NCI-H128 (cell line): ENCODE results near the gene ERRFI1.
A peak's percentile ranks its signal among the peaks of the same experiment; 100 is the strongest.

Experiments used
- DNase-seq: peaks from one replicate; lab custom pipeline; 2025; ENCODE audit not compliant: unreplicated experiment; lab: John Stamatoyannopoulos, UW

The ERRFI1 gene

DNA sequence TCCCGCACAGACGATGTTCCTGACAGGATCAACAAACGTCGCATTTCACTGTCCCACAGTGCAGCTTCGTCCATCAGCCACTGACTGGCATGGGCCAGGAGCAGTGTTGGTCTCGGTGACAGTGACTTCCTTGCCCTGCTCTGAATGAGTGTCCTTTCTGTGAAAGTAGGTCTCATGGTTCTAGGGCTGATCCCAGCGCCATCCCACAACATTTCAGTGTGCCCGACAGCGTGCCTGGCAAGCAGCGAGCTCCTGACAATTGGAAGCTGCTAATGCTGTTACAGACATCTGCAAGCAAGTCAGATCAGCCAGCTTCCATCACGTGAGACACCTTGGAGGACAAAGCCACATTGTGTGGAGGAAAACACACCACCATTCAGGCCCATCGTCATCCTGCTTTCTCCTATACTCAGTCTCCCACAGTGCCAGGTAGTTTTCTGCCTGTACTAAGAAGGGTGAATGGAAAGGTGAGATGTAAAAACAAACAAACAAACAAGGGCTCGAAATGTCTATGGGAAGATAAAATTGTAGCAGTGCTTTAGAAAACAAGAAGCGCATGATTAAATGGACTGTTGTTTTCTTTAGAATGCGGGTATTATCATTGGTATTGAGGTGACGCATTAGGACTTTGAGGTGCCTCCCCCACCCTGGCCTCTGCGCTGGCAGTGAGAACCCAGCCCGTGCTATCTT is 21.9 kb downstream of the ERRFI1 start:
- no peak for DNase-seq

DNA sequence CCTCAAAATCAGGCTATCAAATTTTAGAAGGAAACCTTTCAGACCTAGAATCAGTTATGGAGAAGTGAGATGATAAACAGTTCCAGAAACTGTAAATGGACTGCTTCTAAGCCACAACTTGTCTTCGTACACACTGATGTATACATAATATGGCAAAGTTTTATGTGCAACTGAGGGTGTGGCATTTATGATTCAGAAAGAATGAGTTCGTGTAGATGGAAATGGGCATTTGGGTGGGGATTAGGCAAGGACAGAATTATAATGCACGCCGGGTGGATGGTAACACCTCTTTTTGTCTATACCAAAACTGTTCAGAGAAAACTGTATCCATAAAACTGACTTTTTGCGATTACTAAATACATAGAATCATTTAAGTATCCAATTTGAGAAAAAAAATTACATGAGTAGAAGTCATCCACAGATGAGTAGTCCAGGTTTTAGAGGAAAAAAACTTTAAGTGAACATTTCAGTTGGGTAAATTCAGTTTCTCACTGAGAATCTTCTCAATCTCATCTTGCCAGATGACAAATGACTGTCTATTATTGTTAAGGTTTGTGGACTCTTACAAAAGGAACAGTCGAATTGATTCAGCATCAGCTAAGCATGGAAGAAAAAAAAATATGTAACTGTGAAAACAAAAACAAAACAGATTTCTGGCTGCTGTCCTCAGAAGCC is 22.5 kb downstream of the ERRFI1 start:
- no peak for DNase-seq

DNA sequence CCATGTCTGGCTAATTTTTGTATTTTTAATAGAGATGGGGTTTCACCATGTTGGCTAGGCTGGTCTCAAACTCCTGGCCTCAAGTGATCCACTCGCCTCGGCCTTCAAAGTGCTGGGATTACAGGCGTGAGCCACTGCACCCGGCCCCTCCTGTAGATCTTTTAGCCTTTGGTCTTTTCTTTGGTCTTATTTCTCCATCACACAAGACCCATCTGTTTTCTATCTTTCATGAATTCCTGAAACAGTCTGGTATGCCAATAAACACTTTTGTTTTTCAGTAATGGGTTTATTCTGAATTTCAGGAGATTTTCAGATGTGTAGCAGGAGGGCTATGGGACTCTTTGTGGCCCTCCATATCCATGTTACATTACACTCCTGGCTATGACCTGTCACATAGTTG is 23.2 kb downstream of the ERRFI1 start:
- no peak for DNase-seq

DNA sequence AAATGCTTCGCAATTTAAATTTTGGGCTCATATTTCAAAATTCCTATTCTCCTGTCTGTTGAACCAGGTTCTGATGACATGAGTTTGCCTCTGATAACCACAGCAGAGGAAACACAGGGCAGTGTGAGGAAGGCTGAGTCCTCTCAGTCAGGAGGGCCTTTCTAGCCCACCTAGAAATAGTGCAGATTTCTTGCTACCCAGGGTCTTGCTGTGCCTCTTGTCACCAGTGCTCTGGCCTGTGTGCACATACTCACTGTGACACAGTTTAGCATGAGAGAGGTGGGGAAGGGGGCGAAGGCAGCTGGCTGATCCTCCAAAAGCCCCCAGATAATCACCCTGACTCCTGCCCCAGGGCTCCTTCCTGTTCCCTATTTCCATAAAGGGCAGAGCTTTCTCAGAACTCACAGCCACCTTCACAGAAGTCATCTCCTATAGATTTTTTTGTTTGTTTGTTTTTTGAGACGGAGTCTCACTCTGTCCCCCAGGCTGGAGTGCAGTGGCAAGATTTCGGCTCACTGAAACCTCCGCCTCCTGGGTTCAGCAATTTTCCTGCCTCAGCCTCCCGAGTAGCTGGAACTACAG is 23.7 kb downstream of the ERRFI1 start:
- no peak for DNase-seq

DNA sequence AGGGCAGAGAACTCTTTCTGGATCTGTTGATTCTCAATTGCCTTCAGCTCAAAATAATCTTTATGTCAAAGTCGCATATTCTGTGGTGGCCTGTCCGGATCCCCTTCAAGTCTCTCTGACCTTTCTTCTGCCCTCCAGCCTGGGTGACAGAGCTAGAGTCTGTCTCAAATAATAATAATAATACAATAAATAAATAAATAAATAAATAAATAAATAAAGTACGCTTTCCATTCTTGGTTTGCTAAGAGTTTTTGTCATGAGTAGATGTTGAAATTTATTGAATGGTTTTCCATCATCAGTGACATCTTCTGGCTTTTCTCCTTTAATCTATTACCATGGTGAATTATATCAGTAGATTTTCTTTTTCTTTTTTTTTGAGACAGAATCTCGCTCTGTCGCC is 30.7 kb downstream of the ERRFI1 start:
- DNase-seq = no peak

DNA sequence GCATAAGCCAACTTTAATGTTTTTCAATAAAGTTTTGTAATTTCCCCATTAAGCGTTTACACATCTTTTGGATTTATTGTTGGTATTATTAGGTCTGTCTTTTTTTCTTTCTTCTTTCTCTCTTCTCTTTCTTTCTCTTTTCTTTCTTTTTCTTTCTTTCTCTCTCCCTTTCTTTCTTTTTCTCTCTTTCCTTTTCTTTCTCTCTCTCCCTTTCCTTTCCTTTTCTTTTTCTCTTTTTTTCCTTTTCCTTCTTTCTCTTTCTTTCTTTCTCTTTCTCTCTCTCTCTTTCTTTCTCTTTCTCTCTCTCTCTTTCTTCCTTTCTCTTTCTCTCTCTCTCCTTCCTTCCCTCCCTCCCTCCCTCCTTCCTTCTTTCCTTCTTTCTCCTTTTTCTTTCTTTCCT is 31.3 kb downstream of the ERRFI1 start:
- no peak for DNase-seq

DNA sequence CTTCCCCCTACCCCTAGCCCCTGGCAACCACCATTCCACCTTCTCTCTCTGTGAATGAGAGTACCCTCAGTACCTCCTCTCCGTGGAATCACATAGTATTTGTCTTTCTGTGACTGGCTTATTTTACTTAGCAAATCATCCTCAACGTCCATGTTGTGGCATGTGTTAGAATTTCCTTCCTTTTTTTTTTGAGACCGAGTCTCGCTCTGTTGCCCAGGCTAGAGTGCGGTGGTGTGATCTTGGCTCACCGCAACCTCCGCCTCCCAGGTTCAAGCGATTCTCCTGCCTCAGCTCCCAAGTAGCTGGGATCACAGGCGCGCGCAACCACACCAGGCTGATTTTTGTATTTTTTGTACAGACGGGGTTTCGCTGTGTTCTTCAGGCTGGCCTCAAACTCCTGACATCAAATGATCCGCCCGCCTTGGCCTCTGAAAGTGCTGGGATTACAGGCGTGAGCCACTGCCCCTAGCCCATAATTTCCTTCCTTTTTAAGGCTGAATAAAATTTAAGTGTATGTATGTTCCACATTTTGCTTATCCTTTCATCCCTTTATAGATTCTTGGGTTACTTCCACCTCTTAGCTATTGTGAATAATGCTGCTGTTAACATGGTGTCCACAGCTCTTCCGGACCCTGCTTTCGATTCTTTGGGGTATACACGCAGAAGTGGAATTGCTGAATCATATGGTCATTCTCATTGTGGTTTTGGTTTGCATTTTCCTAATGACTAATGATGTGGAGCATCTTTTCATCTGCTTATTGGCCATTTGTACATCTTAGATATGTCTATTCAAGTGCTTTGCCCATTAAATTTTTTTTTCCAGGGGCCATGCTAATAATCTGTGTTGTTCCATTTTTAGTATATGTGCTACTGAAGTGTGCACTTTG is 32.3 kb downstream of the ERRFI1 start:
- DNase-seq = no peak

DNA sequence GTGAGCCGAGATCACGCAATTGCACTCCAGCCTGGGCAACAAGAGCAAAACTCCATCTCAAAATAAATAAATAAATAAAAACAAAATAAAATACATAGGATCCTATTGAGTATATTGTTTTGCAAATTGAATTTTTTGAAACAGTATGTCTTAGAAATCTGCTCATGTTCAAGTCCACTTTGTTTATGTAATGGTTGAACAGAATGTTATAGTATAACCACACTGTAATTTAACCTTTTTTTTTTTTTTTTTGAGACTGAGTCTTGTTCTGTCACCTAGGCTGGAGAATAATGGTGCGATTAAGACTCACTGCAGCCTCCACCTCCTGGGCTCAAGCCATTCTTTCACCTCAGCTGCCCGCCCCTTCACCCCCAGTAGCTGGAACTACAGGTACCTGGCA is 33.2 kb downstream of the ERRFI1 start:
- no peak for DNase-seq

DNA sequence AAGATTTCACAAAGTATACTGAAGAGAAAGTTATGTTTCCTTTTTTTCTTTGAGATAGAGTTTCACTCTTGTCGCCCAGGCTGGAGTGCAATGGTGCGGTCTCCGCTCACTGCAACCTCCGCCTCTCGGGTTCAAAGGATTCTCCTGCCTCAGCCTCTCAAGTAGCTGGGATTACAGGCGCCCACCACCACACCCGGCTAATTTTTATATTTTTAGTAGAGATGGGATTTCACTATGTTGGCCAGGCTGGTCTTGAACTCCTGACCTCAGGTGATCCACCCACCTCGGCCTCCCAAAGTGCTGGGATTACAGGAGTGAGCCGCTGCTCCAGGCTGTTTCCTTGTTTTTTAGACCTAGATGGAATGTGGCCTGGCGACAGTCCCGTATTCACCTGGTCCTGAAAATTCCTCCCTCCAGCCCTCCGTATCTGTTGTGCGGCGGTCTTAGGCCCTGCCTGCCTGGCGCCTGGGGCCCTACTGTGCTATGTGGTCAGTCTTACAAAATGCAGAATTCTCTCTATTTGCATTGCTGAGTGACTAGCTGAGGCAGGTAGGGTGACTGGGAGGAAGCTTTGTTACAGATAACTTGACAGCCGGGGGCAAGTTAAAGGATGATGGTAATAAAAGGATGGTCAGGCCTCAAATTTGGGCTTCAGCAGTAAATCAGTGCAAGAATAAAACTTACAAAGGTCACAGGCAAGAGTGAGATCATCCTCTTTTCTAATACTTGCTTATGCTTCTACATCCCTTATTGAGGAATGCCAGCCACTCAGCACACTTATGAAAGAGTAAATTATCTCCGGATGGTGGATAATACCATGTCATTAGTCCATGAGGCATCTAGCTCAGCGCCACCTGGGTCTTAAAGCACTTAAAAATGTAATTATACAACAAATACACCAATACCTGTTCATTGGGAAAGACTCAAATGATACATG is 34.3 kb downstream of the ERRFI1 start:
- no peak for DNase-seq

DNA sequence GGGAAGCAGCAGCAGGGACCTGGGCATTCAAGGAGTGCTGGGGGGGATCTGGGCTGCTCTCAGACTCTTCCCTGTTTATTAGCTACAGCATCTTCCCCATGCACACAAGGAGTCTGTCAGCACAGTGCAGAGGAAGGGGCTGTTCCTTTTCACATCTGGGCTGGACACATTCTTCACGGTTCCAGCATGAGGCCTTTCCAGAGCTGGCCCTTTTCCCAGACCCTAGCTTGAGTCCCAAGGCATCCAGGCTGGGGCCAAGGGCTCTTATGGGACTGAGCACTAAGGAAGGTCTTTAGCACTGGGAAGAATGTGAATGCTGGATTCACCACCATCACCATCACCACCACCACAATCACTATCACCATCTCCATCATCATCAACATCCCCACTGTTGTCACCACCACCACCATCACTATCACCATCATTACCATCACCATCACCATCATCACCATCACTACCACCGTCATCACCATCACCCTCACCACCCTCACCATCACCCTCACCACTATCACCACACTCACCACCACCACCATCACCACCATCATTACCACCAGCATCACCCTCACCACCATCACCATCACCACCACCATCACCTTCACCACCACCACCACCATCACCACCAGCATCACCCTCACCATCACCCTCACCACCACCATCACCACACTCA is 36.2 kb downstream of the ERRFI1 start:
- DNase-seq = no peak

DNA sequence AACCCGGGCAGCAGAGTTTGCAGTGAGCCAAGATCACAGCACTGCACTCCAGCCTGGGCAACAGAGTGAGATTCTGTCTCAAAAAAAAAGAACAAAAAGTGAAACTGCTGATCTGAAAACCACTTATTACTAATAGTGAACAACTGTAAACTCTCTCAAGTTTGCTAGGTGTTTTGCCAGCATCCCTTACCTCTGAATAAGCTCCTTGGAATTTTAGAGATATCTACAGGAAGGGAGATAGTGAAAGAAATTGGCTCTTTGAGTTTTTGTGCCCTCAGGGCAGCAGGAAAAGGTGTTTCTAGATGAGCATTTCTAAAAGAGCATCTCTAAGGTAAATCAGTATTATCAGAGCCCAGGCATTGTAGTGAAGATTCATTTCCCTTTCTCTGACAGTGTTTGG is 37.5 kb downstream of the ERRFI1 start:
- DNase-seq = no peak

DNA sequence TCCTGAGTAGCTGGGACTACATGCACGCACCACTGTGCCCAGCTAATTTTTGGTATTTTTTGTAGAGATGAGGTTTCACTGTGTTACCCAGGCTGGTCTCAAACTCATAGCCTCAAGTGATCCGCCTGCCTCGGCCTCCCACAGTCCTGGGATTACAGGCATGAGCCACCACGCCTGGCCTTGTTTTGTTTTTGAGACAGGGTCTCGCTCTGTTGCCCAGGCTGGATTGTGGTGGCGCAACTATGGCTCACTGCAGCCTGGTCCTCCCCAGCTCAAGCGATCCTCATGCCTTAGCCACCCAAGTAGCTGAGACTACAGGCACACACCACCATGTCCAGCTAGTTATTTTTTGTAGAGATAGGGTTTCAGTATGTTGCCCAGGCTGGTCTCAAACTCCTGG is 38.6 kb downstream of the ERRFI1 start:
- no peak for DNase-seq

DNA sequence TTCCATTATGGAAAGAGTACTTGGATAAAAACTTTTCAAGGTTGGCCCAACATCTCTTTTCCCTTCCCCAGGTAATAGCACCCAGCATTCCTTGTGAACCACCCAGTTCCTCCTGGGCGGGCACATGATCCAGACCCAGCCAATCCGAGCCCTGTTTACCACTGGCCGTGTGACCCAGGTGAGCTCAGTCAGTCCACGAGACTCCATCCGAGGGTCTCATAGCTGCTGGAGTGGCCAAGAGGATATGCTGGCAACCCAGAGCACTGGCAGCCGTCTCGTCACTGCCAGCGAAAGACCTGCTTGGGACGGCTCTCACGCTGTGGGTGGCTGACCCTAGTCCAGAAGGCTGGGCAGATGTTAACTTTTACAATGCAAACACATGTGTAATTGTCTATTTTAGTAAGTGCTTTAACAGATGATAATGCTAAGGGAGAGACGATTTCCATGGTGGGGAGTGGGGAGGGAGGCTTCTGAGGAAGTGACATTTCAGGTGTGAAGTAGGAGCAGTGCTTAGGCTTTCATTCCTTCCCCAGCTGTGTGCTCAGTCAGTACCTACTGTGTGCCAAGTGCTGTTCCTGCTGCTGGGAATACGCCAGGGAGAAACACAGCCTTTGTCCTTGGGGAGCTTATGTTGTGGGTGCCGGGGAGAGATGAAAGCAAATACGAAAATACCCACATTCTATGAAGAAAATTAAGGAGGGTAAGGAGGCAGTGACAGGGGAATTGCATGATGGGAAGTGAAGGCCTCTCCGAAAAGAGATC is 40.1 kb downstream of the ERRFI1 start:
- DNase-seq = no peak

DNA sequence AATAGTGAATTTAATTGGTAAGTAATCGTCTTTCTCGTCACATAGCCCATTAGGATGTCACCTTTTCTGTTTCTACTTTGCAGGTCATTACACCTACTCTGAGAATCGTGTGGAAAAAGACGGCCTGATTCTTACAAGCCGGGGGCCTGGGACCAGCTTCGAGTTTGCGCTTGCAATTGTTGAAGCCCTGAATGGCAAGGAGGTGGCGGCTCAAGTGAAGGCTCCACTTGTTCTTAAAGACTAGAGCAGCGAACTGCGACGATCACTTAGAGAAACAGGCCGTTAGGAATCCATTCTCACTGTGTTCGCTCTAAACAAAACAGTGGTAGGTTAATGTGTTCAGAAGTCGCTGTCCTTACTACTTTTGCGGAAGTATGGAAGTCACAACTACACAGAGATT is 41.3 kb downstream of the ERRFI1 start:
- DNase-seq = peak; percentile 16

DNA sequence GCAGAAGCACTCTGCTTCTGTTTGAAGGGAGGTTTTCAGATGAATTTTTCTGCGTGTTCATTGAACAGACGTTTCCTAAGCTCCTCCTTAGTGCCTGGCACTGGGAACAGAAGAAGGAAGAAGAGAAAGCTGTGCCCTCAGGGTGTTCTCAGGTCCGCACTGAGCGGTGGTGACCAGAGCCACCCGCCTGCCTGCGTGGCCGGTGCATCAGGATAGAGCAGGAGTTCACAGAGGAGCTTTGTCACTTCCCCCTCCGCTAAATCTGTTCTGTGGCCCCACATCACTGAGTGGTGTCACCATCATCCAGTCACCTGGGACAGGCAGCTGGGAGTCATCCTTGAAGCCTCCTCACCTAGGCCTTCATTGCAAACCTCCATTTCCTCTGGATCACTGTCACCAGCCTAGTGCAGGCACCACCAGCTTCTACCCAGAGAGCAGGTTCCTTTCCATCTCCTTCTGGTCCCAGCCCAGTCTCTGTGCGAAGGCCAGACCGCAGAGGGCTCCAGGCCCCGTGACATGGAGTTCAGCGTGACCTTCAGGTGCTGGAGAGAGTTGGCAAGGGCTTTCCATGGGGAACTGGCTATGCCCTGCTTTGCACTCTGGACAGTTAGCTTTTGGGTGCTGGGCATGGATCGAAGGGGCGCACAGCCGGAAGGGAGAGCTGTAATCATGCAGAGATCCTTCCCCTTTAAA is 42.9 kb downstream of the ERRFI1 start:
- no peak for DNase-seq

DNA sequence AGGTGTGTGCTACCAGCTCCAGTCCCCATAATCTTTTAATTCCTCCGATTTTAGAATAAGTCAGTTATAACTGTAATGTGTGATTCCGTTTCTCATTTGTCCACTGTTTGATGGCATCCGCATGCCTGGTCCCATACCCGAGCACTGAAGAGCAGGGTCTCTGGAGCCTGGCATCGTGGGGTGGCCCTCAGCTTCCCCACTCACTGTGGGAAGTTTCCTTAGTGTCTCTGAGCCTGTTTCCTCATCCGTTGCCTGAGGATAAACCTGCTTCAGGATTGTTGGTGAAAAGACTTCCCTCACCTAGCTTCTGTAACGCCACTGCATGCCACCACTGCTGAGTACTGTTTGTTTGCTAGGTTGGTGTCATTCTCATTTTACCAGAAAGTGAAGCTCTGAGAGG is 45.1 kb downstream of the ERRFI1 start:
- no peak for DNase-seq

DNA sequence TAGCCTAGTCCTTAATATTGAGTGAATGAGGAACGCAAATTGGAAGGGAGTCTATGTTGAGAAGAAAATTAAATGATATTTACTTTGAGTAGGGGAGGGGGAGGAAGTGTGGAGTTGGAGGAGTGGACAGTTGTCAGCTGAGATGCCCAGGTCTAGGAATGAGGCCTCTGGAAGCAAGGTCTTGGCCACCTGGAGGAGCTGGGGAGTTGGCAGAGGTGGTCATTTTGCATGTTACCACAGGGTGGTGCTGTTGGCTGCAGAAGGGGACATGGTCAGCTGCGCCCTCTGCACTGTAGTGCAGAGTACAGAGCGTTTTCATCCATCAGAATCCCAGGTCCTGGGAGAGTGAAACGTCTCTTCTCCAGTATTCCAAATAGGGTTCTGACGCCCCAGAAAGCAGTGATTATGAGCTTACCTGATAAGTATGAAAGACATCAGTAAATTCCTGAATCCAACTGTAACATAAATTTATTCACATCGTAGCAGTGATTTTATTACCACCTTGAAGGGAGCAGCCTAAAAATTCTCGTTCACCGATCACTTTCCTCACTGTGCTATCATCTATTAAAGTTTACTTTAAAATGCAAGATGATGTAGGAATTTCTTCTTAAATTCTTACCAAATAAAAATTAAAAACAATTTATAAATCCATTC is 50.8 kb downstream of the ERRFI1 start:
- peak; percentile 70 for DNase-seq

DNA sequence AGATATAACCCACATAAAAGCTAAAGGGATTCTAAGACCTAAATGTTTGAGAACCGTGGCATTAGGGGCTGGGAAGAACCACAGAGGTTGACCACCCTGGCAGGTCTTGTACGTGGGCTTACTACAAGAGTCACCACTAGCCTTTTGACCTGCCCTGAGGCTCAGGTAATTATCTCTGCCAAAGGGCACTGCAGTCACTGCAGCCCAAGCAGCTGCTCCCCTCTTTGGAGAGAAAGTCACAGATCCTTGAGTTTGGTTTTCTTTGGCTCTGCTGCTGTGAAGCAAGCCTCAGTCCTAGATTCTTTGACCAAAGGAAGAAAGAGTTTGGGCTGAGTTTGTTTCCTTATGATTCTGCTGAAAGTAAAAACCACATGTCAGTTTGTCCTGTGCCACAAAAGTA is 53.0 kb downstream of the ERRFI1 start:
- no peak for DNase-seq
